HG02981 (cell line): ENCODE results near the gene CIRBP.
A peak's percentile ranks its signal among the peaks of the same experiment; 100 is the strongest.

Experiments used
- ATAC-seq: cut with Tn5 transposase; IDR thresholded peaks from one replicate; pipeline ENCODE4 v1.9.1; 2021; ENCODE audit warnings: mild to moderate bottlenecking, moderate library complexity; ENCODE audit not compliant: unreplicated experiment

CIRBP gene

GRCh38 chr19:1230783-1231489 lies 38.2 kb upstream of the CIRBP start:
- no peak for ATAC-seq

GRCh38 chr19:1231729-1232637 lies 37.1 kb upstream of the CIRBP start:
- ATAC-seq: no peak

DNA sequence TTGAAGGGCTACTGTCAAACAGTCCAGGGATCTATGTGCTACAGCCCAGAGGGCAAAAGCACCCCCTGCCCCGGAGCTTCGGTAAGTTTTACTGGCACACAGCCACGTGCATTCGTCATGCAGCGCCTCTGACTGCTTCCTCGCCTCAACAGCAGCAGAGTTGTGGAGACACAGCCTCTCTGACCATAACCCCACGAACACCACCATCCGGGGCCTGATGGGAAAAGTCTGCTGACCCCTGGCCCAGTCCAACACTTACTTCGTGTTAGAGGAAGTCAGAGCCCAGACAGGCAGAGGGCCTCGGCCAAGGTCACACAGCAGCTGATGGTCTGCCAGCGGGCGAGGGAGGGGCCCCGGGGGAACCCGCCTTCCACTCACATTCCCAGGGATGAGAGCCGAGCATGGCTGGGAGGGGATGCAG lies 36.5 kb upstream of the CIRBP start:
- ATAC-seq: no peak

GRCh38 chr19:1233115-1233667 lies 35.9 kb upstream of the CIRBP start:
- ATAC-seq: no peak

- ATAC-seq: no peak
Measured at GRCh38 chr19:1234051-1234954, 34.8 kb upstream of the CIRBP start.

DNA sequence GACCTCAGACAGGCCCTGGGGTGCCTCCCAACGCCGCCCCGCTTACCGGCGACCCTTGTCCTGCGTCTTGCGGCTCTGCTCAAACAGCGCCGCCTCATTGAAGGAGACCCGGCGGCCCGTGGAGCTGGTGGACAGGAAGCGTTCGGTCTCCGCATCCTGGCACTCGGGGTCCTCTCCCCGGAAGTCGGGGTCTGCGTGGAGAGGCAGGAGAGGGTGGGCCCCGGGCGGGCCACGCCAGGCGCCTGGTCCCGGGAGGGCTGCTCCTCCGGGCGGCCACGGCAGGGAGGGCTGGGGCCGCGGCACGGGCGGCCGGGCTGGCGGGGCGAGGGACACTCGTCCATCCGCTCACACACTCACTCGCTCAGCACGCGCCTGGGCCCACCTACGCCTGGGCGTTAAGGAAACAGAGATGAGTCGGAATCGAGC lies 34.2 kb upstream of the CIRBP start:
- ATAC-seq: no peak

DNA sequence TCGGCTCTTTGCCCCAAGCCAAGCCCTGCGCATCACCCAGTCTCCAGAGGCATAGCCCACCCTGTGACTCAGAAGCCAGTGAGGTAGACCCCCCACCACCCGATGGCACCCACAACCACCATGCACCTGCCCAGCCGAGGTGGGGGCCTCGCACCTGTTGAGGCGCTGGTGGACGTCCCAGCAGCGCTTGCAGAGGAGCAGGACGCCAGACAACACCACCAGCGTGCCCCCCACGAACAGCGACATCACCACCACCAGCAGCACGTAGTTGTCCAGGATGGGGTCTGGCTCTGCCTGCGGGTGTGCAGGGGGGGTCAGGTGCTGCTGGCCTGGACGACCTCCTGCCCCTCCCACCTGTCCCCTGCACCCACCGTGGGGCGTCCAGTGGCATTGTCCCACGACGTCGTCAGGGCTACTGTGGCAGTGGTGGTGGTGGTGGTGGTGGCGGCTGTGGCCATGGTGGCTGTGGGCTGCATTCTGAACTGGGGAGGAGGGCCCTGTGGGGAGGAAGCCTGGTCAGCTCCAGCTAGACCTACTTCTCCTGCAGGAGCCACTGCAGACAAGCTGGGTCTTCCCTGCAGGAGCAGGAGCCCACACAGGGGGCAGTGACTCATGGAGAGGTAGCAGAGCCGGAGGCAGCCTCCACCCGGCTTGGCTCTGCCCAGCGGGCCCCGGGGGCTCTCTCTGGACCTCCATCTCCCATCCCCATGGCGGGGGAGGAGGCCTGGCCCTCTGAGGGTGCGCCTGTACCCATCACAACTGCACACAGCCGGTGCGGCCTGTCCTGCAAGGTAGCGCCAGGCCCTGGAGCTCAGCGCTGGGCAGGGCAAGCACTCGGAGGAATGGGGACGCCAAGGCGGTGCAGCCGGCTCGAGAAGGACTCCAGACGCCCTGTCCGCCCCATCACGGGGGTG lies 33.2 kb upstream of the CIRBP start:
- ATAC-seq: no peak

DNA sequence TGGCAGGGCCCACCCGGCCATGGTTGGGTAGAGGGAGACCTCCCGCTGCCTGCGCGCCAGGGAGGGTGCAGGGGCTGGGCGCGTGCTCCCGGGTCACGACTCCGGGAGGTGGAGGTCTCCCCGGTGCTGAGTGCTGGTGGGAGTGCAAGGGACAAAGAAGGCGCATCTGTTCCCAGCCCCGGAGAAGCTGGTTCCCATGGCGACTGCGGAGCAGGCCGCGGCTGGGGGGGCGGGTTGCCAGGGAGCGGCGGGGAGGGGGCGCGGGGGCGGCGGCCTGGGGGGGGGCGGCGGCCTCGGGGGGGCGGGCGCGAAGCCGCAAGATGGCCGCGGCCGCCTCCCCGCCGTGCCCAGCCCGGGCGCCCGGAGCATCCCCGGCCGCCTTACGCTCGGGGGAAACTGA lies 32.6 kb upstream of the CIRBP start:
- no peak for ATAC-seq

DNA sequence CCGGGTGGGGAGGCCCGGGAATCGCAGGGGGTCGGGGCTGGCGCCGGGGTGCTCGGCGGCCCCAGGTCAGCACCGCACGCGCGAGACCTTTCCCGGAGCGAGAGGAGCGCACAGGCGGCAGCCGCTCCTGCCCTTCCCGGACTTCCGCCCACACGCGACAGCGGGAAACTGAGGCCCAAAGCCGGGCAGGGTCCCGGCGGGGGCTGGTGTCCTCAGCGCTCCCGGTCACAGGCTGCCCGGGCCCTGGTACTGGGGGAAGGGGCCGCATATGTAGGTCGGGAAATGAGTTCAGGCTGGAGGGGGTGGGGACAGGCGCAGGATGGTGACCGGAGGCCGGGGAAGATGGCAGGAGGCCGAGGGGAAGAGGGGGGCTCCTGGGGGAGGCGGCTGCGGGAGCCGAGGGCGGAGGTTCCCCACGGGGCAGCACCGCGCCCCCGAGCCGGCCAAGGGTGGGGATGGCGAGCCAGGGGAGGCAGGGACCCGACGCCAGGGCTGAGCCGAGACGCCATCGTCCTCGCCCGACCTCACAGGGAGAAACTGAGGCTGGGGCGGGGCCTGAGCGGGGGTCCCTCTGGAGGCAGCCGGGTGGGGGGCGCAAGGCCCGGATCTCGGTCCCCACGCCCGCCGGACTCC lies 32.0 kb upstream of the CIRBP start:
- no peak for ATAC-seq

- ATAC-seq: no peak
Measured at GRCh38 chr19:1237754-1238368, 31.3 kb upstream of the CIRBP start, which contains the start of gene CBARP. Gene CBARP, minus strand, starts transcription at chr19:1238005. Its CDS starts 1,905 bp downstream, at chr19:1236100.

DNA sequence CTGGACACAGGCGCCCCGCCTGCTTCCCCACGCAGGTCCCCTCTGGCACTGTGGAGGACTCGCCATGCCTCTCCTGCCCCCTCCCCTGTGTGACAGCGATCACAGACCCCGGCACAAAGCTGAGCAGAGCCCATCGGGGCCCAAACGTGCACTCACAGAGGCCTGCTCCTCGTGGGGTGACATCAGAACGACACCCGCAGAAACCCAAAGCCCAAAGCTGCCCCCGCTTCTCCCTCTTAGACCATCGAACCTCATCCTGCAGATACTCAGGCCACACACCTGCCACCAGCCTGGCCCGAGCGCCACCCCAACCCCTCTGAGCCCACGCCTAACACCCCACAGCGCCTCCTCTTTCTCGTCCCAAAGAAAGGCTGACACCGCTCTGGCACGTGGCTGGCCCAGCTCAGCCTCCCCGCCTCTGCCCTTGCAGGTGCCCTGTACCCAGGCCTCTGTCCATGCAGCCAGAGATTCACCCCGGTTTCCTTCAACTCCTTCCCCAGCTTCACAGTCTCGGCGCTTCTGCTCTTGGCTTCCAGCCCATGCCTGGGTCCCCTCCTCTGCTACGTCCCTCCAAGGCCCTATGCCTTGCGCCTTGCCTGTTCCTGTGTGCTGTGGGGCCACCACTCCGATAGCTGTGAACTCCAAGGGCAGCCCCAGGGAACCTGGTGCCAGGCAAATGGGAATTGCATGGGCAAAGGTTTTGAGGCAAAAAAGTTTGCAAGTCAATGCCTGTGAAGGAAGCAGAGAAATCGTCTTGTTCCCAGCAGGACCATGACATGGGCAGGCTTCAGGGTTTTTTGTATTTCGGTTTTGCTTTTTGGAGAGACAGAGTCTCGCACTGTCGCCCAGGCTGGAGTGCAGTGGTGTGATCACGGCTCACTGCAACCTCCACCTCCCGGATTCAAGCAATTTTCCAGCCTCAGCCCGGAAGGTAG lies 30.5 kb upstream of the CIRBP start:
- ATAC-seq: no peak

DNA sequence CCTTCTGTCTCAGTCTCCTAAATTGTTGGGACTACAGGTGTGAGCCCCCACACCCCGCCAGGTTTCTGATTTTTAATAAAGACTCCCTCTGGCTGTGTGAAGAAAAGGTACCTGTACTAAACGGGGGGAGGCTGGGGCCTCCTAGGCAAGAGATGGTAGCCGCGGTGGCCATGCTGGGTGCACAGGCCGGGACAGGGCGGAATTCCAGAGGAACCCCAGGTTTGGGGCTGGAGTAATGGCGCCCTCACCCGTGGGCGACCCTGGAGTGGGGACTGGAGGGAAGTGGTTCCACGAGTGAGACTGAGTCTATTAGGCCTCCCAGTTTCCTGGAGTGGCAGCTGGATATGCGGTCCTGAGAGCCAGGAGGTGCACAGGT lies 29.7 kb upstream of the CIRBP start:
- ATAC-seq: no peak

DNA sequence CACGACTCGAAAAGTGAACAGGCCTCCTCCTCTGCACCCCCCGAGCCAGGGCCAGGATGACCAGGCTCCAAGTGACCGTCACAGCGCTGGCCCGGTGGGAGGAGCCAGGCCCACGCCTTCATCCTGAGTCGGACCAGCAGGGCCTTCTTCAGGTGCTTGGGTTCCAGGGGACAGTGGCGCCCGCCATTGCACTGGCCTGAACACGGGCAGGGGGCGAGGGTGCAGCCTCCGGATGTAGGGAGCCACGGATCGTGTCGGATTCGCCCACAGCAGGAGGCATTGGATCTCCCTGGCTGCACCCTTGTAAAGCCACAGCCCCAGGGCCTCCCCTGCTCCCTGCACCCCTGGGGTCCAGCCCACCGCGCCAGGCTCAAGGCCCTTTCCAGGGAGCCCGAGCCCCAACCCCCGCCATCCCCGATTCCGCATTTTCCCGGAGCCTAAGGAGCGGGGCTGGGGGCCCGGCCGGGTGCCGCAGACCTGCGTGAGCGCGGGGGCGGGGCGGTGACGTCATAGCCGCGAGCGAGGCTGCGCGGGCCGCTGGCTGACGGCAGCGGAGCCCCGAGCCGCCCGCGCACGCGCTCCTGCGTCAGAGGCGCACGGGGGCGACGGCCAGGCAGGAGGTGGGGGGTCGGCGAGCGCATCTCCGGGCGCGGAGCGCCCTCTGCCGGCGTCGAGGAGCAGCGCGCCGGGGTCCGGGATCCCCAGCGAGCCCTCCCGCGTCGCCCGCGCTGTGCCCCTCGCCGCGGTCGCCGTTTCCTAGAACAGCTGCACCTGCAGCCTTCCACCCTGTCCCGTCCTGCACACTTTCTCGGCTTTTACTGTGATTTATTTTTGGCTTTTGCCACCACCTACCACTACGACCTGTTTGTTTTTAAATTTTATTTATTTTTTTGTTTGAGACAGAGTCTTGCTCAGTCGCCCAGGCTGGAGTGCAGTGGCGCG lies 29.1 kb upstream of the CIRBP start:
- ATAC-seq: peak; percentile 33

GRCh38 chr19:1240925-1241324 lies 28.2 kb upstream of the CIRBP start:
- ATAC-seq: no peak

DNA sequence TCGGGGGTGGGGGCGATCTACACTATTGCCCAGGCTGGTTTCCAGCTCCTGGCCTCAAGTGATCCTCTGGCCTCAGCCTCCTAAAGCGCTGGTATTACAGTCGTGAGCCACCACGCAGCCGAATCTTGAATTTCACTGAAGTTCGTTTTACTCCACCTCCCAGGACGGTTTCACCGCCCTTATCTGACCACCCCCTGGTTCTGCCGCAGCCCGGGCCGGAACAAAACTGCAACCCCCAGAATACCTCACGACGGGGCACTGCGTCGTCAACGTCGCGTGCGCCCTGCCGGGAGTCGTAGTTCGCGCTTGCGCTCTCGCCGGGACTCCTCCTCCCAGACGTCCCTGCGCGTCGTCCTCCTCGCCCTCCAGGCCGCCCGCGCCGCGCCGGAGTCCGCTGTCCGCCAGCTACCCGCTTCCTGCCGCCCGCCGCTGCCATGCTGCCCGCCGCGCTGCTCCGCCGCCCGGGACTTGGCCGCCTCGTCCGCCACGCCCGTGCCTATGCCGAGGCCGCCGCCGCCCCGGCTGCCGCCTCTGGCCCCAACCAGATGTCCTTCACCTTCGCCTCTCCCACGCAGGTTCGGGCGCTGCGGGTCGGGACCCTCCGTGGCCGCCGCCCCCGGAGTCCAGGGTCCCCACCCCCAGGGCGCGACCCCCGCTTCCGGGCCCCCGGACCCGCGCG lies 27.6 kb upstream of the CIRBP start, which contains the start of gene ATP5F1D:
TSS of gene ATP5F1D (plus strand) at position 335 of the 679 bp plus-strand sequence. CDS start at position 435, 100 bp downstream.
- ATAC-seq: peak; percentile 49
